Type B pancreatic cell (in vitro differentiated cells): Measurements from ENCODE around the gene TMEM266. TPM values are rescaled to one million over a fixed set of nuclear protein-coding genes. Genes with fewer than 3 reads are reported as not detected.

Experiments used
- DNase-seq: peaks from one replicate; pipeline ENCODE4 v3.0.0; 2021; ENCODE audit warnings: mixed read lengths; ENCODE audit not compliant: unreplicated experiment; ENCODE audit errors: extremely low spot score
- H3K27ac Mint-ChIP-seq: 2 replicates; pipeline ENCODE4 v1.8.0; 2021; ENCODE audit warnings: mild to moderate bottlenecking, mixed read lengths
- H3K27me3 Mint-ChIP-seq: 2 replicates; pipeline ENCODE4 v1.8.0; 2021; ENCODE audit warnings: mixed read lengths
- H3K36me3 Mint-ChIP-seq: 2 replicates; pipeline ENCODE4 v1.8.0; 2021; ENCODE audit warnings: mixed read lengths
- H3K4me1 Mint-ChIP-seq: one replicate; pipeline ENCODE4 v1.8.0; 2021; ENCODE audit warnings: mixed read lengths; ENCODE audit not compliant: unreplicated experiment
- H3K4me3 Mint-ChIP-seq: 2 replicates; pipeline ENCODE4 v1.8.0; 2021; ENCODE audit warnings: mild to moderate bottlenecking, mixed read lengths
- H3K9me3 Mint-ChIP-seq: 2 replicates; pipeline ENCODE4 v1.8.0; 2021; ENCODE audit warnings: mixed read lengths
- total RNA-seq: library from RNA; stranded (reverse); gene quantifications from 2 replicates; pipeline ENCODE4 v1.2.1, GENCODE V29; 2021; ENCODE audit warnings: low replicate concordance
- TF ChIP-seq, protein P1 (sequence below): fragments of 200-600 bp; sonication (generic); conservative IDR thresholded peaks from 2 replicates; pipeline ENCODE4 v1.5.0; 2021; ENCODE audit warnings: antibody characterized with exemption, mild to moderate bottlenecking

TMEM266 gene
- total RNA-seq, 1 donor from 2014 or later, result 2.3 TPM

DNA sequence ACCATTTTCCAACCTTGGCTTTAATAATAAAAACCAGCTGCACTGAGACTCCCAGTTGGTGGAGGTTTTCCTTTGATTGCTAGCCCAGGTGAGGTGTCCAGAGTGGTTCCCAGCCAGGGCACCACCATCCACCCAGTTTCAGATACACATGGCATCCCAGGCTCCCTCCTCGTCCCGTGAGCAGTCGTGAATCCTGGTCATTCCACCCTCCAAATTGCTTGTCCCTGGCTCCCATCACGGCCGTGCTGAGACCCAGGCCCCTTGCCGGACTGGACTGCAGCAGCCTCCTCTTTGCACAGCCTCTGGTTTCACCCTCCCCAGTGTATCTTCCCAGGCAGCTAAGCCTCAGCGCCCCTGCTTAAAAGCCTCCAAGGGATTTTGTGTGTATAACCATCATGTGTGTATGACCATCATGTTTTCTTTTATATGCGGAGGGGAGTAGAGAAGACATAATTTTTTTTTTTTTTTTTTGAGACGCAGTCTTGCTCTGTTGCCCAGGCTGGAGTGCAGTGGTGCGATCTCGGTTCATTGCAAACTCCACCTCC lies 145.2 kb downstream of the TMEM266 start:
- no peak for DNase-seq
- Mint-ChIP-seq H3K4me3 (no peak overlapping the region), H3K9me3 (no peaks in the 10 kb centered on the region), H3K27me3 (no peaks in the 10 kb centered on the region), H3K27ac (no peak overlapping the region), H3K36me3 (peaks cover 10% of the 10 kb centered on the region), H3K4me1 (peaks cover 12% of the 10 kb centered on the region)
- TF ChIP-seq, protein P1, sequence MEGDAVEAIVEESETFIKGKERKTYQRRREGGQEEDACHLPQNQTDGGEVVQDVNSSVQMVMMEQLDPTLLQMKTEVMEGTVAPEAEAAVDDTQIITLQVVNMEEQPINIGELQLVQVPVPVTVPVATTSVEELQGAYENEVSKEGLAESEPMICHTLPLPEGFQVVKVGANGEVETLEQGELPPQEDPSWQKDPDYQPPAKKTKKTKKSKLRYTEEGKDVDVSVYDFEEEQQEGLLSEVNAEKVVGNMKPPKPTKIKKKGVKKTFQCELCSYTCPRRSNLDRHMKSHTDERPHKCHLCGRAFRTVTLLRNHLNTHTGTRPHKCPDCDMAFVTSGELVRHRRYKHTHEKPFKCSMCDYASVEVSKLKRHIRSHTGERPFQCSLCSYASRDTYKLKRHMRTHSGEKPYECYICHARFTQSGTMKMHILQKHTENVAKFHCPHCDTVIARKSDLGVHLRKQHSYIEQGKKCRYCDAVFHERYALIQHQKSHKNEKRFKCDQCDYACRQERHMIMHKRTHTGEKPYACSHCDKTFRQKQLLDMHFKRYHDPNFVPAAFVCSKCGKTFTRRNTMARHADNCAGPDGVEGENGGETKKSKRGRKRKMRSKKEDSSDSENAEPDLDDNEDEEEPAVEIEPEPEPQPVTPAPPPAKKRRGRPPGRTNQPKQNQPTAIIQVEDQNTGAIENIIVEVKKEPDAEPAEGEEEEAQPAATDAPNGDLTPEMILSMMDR, result no peak

GRCh38 chr15:76206325-76206976 lies 146.7 kb downstream of the TMEM266 start:
- no peaks in the 10 kb centered on the region for H3K9me3 Mint-ChIP-seq
- no peak overlapping the region for H3K27ac Mint-ChIP-seq
- DNase-seq, result no peak
- H3K4me1 Mint-ChIP-seq, result peaks cover 17% of the 10 kb centered on the region
- TF ChIP-seq, protein P1, result no peak
- H3K4me3 Mint-ChIP-seq, result no peak overlapping the region
- H3K36me3 Mint-ChIP-seq, result peaks cover 14% of the 10 kb centered on the region
- no peaks in the 10 kb centered on the region for H3K27me3 Mint-ChIP-seq

DNA sequence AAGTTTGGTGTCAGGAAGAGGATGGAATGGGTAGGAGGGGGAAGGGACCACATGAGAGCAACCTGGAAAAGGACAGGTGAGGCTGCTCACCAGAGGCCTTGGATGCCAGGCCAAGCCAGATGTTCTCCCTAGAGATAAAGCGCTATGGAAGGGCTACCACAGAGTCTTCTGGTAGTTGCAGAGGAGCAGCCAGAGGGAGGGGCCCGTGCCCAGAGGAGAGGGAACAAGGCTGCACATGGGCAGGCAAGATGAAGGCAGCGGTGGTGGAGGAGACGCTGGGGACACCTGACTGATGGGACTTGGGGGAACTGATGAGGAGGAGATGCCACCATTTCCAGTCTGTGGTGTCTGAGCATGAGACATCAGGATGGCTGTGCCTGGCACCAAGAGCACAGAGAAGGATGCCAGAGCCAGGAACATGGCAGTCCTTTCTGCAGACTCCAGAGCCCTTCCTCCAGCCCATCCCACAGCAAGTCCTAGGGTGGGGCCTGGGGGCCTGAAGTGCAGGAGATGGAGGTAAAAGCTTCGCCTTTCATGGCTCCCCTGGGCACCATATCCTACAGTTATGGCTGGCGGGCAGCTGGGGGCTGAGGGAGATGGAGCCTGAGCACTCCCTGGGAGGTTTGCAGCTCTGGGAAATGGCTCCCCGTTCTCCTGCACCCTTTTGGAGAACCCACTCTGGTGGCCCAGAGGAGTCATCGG lies 148.4 kb downstream of the TMEM266 start:
- DNase-seq, result no peak
- Mint-ChIP-seq H3K27me3 (no peaks in the 10 kb centered on the region), H3K36me3 (peaks cover 22% of the 10 kb centered on the region), H3K27ac (no peak overlapping the region), H3K4me3 (no peak overlapping the region), H3K4me1 (peaks cover 17% of the 10 kb centered on the region), H3K9me3 (no peaks in the 10 kb centered on the region)
- TF ChIP-seq, protein P1, result no peak

DNA sequence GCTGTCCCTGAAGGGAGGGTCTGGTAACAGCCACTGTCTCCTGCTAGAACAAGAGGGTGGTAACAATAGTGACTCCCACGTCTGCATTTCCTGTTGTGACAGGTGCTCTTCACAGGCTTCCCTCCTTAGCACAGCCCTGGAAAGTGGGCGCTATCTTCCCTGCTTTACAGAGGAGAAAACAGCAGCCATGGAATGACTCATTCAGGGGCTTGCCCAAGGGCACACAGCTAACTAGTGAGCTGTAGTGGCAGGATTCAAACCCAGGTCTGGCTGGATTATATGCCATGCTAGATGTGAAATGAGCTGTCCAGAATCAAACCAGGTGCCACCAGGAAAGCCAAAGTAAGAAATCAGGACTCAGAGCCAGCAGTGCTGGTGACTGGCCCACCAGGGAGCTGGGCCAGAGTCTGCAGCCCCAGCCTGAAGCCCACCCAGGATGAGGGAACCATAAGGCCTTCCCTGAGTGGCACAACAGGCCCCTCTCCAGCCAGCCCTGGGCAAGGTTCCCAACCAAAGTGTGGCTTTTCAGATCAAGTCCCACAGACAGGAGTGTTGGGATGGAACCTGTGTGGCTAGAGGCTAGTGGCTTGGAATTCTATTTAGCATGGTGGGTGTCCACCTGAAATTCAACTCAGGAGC lies 149.1 kb downstream of the TMEM266 start:
- no peak overlapping the region for H3K27ac Mint-ChIP-seq
- H3K4me1 Mint-ChIP-seq, result peaks cover 17% of the 10 kb centered on the region
- H3K36me3 Mint-ChIP-seq, result peaks cover 26% of the 10 kb centered on the region
- H3K27me3 Mint-ChIP-seq, result no peaks in the 10 kb centered on the region
- TF ChIP-seq, protein P1, result no peak
- no peak overlapping the region for H3K4me3 Mint-ChIP-seq
- DNase-seq, result no peak
- H3K9me3 Mint-ChIP-seq, result no peaks in the 10 kb centered on the region

- Mint-ChIP-seq H3K4me1 (peaks cover 17% of the 10 kb centered on the region), H3K9me3 (no peaks in the 10 kb centered on the region), H3K36me3 (peaks cover 26% of the 10 kb centered on the region), H3K27me3 (no peaks in the 10 kb centered on the region), H3K4me3 (no peak overlapping the region), H3K27ac (no peak overlapping the region)
- no peak for DNase-seq
- TF ChIP-seq, protein P1, result no peak
These were observed 149.7 kb downstream of the TMEM266 start for GRCh38 chr15:76209523-76209922.
